ENCODE measurements around the gene AKT3.

DNA sequence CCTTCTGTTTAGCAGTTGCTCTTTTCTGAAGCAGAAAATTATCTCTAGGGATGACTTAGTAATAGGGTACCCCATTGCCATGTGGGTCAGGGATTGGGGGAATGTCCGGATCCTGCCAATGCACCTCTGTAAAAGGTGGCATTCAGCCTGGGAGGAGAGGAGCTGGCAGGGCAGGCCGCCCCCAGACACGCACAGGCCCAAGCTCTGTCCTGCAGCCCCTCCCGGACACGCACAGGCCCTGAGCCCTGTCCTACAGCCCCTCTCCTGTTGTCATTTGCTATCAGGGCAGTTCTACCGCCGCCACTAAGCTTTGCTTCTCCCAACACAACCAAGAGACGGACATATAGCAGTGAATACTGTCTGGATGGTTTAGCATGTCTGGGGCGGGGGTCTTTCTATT lies 375.1 kb downstream of the AKT3 start:
- TF ChIP-seq, protein P1, sequence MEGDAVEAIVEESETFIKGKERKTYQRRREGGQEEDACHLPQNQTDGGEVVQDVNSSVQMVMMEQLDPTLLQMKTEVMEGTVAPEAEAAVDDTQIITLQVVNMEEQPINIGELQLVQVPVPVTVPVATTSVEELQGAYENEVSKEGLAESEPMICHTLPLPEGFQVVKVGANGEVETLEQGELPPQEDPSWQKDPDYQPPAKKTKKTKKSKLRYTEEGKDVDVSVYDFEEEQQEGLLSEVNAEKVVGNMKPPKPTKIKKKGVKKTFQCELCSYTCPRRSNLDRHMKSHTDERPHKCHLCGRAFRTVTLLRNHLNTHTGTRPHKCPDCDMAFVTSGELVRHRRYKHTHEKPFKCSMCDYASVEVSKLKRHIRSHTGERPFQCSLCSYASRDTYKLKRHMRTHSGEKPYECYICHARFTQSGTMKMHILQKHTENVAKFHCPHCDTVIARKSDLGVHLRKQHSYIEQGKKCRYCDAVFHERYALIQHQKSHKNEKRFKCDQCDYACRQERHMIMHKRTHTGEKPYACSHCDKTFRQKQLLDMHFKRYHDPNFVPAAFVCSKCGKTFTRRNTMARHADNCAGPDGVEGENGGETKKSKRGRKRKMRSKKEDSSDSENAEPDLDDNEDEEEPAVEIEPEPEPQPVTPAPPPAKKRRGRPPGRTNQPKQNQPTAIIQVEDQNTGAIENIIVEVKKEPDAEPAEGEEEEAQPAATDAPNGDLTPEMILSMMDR (IDR thresholded peaks at IDR 0.05), result no peak
- TF ChIP-seq POLR2A (IDR thresholded peaks at IDR 0.05), result no peak
